ENCODE measurements around the gene CCDC126. TPM values are rescaled to one million over a fixed set of nuclear protein-coding genes. Genes with fewer than 3 reads are reported as not detected.

CCDC126 gene
- total and polyA plus RNA-seq, 9 of the 15 experiments (the other 6 are each of a cell fraction or from before 2014, with no cell fraction given) = 3.0 to 16.2 (median 5.2) TPM

DNA sequence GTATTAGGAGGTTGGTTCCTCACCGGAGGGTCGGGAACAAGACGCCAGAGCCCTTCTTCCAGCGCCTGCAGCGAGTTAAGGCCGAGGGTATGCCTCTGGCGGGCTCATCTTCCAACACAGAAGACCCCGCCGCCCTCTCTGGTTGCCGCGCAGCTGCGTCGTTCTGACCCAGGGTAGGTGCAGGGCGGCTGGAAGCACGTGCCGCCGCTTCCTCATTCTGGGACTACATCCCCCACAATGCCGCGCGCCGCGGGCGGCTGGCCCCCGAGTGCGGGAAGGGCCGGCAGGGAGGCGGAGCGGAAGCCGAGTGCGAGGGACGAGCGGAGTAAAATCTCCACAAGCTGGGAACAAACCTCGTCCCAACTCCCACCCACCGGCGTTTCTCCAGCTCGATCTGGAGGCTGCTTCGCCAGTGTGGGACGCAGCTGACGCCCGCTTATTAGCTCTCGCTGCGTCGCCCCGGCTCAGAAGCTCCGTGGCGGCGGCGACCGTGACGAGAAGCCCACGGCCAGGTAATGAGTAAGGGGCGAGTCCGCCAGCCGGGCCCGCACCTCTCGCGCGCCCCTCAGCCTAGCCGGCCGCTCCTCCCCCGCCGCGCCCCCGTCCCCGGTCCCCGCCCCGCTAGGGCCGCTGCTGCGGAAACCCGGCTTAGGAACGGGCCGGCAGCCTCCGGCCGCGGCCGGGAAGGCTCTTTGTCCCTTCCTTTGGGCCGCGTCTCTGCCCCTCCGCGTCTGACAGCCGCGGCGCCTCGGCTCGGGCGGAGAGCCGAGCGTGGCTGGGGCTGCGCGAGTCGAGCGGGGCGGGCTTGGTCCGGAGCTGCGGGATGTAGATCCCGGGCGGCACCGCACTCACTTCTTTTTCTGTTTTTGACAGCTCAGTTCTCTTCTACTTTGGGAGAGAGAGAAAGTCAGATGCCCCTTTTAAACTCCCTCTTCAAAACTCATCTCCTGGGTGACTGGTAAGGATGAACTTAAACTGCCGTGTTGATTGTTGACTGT is at the start of gene CCDC126 (continued):
- TF ChIP-seq, protein P1, sequence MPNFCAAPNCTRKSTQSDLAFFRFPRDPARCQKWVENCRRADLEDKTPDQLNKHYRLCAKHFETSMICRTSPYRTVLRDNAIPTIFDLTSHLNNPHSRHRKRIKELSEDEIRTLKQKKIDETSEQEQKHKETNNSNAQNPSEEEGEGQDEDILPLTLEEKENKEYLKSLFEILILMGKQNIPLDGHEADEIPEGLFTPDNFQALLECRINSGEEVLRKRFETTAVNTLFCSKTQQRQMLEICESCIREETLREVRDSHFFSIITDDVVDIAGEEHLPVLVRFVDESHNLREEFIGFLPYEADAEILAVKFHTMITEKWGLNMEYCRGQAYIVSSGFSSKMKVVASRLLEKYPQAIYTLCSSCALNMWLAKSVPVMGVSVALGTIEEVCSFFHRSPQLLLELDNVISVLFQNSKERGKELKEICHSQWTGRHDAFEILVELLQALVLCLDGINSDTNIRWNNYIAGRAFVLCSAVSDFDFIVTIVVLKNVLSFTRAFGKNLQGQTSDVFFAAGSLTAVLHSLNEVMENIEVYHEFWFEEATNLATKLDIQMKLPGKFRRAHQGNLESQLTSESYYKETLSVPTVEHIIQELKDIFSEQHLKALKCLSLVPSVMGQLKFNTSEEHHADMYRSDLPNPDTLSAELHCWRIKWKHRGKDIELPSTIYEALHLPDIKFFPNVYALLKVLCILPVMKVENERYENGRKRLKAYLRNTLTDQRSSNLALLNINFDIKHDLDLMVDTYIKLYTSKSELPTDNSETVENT (CRISPR knock-in tag; IDR thresholded peaks at IDR 0.05) = no peak
- no peak for TF ChIP-seq RFX7 (CRISPR knock-in tag; IDR thresholded peaks at IDR 0.05)
- no peak for TF ChIP-seq MYNN (IDR thresholded peaks at IDR 0.05)
- no peak for TF ChIP-seq MYNN (CRISPR knock-in tag; IDR thresholded peaks at IDR 0.05)
- TF ChIP-seq ZNF830 (CRISPR knock-in tag; IDR thresholded peaks at IDR 0.05) = no peak
- peak in 1 of 2 experiments; percentile 92; a peak in 2 of 4 replicates for TF ChIP-seq TEAD1 (CRISPR knock-in tag; IDR thresholded peaks at IDR 0.05)
- TF ChIP-seq XRCC3 (IDR thresholded peaks at IDR 0.05) = no peak
- no peak for TF ChIP-seq ZNF408 (CRISPR knock-in tag; IDR thresholded peaks at IDR 0.05; ENCODE audit: low read depth)
- TF ChIP-seq FOXK1 (CRISPR knock-in tag; IDR thresholded peaks at IDR 0.05; ENCODE audit: borderline replicate concordance) = no peak
- no peak for TF ChIP-seq ZNF23 (CRISPR knock-in tag; IDR thresholded peaks at IDR 0.05)
- TF ChIP-seq PRPF4 (IDR thresholded peaks at IDR 0.05; ENCODE audit: insufficient read depth, low read depth, low read length, poor library complexity, severe bottlenecking) = no peak
- TF ChIP-seq TCF7 (IDR thresholded peaks at IDR 0.05; ENCODE audit: borderline replicate concordance) = peak; percentile 51; the same call in 1 of the 2 replicates
- no peak for TF ChIP-seq SRSF9 (IDR thresholded peaks at IDR 0.05; ENCODE audit: borderline replicate concordance, low read depth, low read length)
- no peak for TF ChIP-seq C11orf30 (IDR thresholded peaks at IDR 0.05; ENCODE audit: low read depth)
- TF ChIP-seq ZSCAN29 (IDR thresholded peaks at IDR 0.05) = no peak
- TF ChIP-seq, protein P2, sequence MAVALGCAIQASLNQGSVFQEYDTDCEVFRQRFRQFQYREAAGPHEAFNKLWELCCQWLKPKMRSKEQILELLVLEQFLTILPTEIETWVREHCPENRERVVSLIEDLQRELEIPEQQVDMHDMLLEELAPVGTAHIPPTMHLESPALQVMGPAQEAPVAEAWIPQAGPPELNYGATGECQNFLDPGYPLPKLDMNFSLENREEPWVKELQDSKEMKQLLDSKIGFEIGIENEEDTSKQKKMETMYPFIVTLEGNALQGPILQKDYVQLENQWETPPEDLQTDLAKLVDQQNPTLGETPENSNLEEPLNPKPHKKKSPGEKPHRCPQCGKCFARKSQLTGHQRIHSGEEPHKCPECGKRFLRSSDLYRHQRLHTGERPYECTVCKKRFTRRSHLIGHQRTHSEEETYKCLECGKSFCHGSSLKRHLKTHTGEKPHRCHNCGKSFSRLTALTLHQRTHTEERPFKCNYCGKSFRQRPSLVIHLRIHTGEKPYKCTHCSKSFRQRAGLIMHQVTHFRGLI (CRISPR knock-in tag; IDR thresholded peaks at IDR 0.05) = no peak
- TF ChIP-seq, protein P3, sequence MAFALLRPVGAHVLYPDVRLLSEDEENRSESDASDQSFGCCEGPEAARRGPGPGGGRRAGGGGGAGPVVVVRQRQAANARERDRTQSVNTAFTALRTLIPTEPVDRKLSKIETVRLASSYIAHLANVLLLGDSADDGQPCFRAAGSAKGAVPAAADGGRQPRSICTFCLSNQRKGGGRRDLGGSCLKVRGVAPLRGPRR (CRISPR knock-in tag; IDR thresholded peaks at IDR 0.05) = no peak
- no peak for TF ChIP-seq TAF15 (IDR thresholded peaks at IDR 0.05; ENCODE audit: low read depth, low read length)
- TF ChIP-seq, protein P4, sequence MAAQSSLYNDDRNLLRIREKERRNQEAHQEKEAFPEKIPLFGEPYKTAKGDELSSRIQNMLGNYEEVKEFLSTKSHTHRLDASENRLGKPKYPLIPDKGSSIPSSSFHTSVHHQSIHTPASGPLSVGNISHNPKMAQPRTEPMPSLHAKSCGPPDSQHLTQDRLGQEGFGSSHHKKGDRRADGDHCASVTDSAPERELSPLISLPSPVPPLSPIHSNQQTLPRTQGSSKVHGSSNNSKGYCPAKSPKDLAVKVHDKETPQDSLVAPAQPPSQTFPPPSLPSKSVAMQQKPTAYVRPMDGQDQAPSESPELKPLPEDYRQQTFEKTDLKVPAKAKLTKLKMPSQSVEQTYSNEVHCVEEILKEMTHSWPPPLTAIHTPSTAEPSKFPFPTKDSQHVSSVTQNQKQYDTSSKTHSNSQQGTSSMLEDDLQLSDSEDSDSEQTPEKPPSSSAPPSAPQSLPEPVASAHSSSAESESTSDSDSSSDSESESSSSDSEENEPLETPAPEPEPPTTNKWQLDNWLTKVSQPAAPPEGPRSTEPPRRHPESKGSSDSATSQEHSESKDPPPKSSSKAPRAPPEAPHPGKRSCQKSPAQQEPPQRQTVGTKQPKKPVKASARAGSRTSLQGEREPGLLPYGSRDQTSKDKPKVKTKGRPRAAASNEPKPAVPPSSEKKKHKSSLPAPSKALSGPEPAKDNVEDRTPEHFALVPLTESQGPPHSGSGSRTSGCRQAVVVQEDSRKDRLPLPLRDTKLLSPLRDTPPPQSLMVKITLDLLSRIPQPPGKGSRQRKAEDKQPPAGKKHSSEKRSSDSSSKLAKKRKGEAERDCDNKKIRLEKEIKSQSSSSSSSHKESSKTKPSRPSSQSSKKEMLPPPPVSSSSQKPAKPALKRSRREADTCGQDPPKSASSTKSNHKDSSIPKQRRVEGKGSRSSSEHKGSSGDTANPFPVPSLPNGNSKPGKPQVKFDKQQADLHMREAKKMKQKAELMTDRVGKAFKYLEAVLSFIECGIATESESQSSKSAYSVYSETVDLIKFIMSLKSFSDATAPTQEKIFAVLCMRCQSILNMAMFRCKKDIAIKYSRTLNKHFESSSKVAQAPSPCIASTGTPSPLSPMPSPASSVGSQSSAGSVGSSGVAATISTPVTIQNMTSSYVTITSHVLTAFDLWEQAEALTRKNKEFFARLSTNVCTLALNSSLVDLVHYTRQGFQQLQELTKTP (IDR thresholded peaks at IDR 0.05; ENCODE audit: low read depth in 1 of 2, partially characterized antibody in 2 of 2) = peak in 1 of 2 experiments; percentile 74
- no peak for TF ChIP-seq ZNF165 (CRISPR knock-in tag; IDR thresholded peaks at IDR 0.05; ENCODE audit: borderline replicate concordance)
